Forelimb muscle (tissue), 1 donor: Measurements from ENCODE around the gene FIP1L1. TPM values are rescaled to one million over a fixed set of nuclear protein-coding genes. Genes with fewer than 3 reads are reported as not detected.
"Not testable (repeated sequence)": the region's sequence is repeated elsewhere in the genome, so short reads cannot be mapped to it uniquely, and the experiment has no call there.

Experiments used
- DNase-seq: peaks from one replicate; pipeline ENCODE4 v3.0.0-alpha.2; 2013; ENCODE audit warnings: low read depth
- polyA plus RNA-seq: library from polyadenylated mRNA; unstranded; fragments of 120-200 nt; gene quantifications from one replicate; pipeline ENCODE4 v1.2.1, GENCODE V29; 2013; ENCODE audit not compliant: insufficient read length

The FIP1L1 gene
- polyA plus RNA-seq, 1 donor = 42.9 TPM

DNA sequence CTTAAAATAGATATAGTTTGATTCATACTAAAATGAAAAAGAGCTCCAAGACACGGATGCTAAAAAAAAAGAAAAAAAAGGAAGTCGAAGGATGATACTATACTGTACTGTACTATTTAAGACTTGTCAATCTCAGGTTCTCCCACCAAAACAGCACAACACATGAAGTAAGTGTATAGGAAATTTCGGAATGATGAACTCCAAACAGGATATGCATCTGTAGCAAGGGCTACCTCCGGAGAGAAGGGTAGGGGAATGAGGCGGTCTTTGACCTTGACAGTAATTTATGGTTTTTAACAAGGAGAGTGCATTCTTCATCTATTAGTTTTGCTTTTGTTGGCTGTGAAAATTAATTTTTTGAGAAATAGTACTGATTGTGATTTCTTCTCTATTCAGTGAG, 541 bp upstream of the FIP1L1 start:
- DNase-seq = no peak

DNA sequence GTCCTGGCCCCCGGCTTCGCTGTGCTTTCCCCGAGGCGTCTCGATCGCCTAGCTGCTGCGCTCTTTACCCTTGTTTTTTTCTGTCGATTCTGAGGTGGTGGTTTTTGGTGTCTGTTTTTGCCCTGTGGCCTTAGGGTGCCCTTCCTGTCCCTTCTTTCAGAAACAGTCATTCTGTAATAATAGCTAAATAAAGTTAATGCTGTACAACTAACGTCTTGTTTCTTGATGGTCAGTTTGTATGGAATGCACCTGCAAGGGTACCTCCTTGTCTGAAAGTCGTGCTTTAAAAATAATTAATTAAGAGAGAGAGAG, 686 bp downstream of the FIP1L1 start:
- no peak for DNase-seq

DNA sequence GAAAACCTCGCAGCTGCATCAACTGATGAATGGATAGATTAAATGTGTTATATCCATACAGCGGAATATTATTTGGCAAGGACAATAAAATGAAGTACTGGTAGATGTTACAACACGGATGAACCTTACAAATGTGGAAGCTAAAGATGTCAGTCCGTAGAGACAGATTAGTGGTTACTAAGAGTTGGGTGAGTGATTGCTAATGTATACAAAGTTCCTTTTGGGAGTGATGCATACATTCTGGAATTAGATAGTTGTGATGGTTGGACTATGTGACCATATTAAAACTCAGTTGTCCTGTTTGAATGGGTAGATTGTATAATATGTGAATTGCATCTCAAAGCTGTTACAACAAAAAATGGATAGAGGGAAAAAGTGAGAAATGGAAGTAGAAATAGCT, 2.8 kb downstream of the FIP1L1 start:
- no peak for DNase-seq

DNA sequence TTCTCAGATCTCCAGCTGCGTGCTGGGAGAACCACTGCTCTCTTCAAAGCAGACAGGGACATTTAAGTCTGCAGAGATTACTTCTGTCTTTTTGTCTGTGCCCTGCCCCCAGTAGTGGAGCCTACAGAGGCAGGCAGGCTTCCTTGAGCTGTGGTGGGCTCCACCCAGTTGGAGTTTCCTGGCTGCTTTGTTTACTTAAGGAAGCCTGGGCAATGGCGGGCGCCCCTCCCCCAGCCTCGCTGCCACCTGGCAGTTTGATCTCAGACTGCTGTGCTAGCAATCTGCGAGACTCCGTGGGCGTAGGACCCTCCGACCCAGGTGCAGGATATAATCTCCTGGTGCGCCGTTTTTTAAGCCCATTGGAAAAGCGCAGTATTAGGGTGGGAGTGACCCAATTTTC, 32.0 kb downstream of the FIP1L1 start:
- not testable (repeated sequence) for DNase-seq

DNA sequence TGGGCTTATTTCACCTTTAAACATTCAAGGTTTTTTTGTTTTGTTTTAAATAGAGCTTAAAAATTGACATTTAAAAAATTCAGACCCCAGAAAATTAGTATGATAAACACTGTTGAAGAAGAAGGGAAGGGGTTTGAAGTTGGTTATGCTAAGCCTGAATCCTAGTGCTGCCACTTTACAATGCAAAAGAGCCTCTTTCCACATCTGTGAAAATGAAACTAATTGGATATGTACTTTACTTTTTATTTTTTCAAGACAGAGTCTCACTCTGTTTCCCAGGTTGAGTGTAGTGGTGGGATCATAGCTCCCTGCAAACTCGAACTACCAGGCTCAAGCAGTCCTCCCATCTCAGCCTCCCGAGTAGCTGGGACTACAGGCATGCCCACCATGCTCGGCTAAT, 41.8 kb downstream of the FIP1L1 start:
- DNase-seq = no peak

DNA sequence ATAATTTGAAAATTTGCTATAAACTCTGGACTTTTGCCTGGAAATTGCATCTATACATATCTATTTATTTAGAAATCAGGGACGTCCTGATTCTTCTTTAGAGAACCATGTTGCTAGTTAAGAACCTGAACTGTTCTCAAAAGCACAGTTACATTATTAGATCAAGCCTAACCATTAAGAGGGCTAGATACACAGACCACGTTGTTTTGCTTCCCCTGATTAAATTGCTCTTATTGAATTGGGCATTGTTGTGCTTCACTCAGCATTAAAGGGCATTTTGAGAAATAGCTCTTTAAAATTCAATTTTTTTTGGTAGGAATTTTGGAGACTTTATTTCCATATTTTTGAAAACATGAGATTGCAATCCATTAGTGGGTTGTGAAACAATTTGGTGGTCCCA, 44.4 kb downstream of the FIP1L1 start:
- no peak for DNase-seq

DNA sequence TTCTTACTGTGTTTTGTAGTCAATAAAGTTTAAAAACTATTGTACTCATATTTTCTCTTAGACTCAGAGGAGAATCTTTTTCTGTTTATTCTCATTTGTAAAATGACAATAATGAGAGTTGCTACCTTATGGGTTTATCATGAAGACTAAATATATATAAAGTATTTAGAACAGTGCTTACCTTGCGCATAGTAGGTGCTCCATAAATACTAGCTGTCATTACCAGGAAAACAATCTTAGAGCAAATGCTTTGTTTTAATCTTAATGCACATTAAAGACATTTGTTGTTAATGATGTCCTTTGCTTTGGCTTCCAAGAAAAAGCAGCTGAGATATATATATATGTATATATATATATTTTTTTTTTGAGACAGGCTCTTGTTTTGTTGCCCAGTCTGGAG, 44.9 kb downstream of the FIP1L1 start:
- DNase-seq = no peak

DNA sequence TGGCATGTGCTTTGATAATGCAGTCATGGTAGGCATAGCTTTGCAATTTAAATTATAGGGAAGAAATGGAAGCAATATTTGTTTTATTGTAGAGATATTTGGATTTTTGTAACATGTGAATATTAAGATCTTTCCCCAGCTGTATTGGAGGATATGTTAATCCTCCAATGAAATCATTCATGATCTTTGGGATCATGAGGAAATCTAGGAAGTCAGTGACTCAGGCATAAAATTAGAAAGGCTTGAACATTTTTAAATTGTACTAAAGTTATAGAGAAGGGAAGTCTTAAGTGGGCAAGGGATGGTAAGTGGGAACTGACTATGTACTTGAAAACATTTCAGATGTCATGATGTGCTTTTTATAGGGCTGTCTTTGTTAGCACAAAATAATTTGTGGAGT, 46.8 kb downstream of the FIP1L1 start:
- DNase-seq = no peak

DNA sequence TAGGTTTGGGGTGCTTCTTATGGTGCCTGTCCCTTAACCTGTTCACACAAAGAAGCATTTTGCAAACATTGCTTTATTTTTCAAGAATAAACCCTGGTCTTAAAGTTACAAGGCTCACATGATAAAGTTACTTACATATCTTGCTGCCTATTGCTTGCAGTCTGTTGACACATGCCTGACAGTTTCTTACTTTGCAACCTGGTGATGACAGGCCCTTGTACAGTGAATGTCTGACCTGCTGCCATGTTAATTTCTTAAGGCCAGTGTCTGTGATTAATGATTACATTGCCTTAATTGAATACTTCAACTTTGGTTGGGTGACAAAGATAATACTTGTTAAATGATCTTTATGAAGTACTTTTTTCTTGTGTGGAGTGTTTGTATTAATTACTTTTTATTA, 49.9 kb downstream of the FIP1L1 start:
- DNase-seq = no peak

DNA sequence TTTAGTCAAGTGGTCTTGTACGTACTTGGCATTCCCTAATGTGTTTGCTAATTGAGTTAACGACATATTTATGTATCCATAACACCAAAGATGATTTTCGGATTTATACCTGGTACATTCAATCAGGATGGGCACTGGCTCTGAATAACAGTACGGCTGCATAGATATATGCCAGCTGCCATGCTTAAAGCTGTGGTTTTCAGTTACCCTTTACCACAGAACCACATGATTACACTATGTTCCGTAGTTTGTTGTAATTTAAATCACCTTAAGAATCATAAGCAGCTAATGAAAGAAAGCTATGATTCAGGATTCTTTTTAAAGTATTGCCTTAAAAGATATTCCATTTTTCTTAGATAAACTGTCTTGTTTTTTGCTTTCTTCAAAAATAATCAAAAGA, 53.6 kb downstream of the FIP1L1 start:
- no peak for DNase-seq

DNA sequence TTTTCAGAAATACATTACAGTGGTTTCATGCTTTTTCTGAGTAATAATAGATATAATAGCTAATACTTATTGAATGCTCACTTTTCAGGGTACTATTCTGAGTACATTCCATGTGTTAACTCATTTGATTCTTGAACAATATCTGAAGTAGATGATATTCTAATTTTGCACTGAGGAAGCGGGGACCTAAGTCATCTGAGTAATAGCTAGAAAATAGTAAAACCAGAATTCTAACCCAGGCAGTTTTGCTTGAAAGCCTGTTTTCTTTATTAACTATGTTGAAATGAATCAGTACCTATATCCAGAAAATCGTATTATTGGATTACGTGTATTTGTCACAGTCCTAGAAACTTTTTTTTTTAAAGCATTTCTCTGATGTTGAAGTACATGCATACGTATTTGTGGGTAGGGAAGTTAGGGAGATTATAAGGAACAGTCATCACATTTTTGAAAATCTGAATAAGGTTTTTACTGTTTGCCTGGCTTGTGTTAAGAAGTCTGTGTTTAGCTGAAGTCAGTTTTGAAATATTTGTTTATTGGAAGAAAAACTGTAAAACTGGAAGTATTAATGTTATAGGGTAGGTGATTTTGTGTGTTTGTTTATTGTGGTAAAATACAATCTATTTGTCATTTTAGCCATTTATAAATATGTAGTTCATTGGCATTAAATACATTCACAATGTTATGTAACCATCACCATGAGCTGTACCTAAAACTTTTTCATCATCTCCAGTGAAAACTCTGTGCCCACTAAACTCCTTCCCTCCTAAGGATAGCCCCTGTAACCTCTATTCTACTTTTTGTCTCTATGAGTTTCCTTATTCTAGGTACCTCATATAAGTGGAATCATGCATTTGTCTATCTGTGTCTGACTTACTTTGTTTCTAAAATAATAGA, 55.3 kb downstream of the FIP1L1 start:
- DNase-seq = no peak

DNA sequence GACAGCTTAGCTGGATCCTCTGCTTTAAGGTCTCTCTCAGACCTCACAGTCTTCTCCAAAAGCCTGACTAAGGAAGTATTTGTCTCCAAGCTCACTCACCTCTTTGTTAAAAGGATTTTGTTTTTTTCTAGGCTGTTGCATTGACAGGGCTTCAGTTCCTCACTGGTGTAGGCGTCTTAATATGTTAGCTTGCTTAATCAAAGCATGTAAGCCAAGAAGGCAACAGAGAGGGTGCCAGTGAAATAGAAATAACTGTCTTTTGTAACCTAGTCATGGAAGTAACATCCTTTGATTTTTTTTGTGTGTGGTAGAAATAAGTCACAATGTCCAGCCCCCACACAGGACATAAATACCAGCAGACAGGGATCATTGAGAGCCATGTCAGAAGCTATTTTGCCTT, 58.8 kb downstream of the FIP1L1 start:
- no peak for DNase-seq

DNA sequence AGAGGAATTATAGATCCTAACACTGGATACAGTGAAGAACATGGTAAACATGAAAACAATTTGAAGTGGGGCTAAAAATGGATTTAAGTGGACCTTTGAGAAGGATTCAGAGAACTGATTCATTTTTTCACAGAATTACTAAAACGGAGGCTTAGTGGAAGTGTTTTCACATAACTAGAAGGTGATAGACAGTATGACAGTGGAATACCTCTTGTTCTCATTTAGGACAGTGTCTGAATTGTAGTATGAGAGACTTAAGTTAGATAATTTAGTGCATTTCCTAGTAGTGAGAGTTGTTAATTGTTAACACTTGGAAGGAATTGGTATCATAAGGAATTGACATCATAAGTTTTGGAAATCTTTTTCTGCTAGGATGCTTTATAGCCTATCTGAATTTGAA, 64.1 kb downstream of the FIP1L1 start:
- no peak for DNase-seq

DNA sequence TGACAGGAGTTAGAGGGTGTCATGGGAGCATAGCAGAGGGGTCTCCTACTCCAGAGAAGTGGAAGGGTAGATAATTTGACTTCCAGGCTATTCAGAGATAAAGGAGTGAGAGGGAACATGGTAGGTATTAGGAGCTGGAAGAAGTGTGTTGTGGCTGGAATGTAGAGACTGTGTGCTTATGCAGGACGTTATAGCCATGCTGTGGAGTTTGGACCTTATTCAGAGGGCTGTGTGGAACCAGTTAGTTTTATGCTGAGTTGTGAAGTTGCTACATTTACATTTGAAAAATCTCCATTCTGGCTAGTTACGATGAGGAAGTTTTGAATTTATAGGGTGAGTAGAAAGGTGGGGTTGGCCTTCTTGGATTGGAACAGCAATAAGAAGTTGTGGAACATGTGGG, 67.5 kb downstream of the FIP1L1 start:
- no peak for DNase-seq

DNA sequence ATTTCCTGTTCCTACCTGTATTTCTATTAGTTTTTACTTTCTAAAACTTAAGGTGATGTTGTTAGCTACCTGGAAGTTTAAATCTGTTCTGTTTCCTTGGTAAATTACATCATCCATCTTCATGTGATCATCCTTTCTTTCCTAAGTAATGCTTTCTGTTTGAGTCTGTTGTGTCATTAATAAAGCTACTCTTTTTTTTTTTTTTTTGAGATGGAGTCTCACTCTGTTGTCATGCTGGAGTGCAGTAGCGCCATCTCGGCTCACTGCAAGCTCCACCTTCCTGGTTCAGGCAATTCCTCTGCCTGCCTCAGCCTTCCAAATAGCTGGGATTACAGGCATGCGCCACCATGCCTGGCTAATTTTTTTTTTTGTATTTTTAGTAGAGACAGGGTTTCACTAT, 73.3 kb downstream of the FIP1L1 start:
- DNase-seq = no peak

DNA sequence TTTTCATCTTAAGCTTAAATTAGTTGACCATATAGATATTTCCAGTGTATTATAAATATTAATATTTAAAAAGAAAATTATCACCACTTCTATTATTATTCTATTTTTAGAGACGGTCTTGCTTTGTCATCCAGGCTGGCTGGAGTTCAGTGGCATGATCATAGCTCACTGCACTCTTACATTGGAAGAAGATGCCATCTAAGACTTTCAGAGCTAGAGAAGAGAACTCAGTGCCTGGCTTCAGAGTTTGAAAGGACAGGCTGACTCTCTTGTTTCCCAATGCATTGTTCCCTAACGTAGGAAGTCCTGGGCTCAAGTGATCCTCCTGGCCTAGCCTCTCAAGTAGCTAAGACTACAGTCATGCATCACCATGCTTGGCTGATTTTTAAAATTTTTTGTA, 75.9 kb downstream of the FIP1L1 start:
- DNase-seq = no peak

DNA sequence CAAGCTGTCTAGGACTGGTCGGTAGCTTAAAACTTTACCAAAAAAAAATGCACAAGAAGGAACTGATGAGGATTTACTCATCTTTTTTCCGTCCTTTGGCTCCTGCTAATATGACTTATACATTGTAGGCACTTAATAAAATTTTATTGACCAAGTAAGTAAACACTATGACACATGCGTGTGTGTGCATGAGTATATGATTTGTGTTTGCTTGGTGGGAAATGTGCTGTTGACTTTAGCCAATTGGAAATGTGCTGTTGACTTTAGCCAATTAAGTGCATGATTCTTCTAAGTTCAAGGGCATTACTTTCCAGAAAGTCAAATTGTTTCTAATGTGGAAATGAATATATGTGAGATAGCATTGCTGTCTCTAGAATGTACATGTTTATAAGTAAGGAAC, 78.3 kb downstream of the FIP1L1 start:
- no peak for DNase-seq

DNA sequence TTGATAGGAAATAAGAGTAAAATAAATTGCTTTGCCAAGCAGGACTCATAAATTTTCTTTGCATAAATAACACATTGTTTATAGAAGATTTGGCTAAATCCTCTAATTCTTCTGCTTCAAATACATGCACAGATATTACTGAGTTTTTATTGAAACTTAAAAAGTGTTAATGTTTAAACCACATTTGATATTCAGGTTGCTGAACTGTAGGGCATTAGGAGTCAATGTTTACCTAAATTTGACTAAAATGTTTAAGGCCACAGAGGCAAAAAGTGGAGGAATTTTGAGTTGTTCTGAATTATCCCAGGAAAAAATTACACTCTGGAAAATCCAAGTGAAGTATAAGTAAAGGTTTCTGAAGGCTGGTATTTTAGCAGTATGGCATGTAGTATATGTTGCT, 78.7 kb downstream of the FIP1L1 start:
- DNase-seq = no peak

DNA sequence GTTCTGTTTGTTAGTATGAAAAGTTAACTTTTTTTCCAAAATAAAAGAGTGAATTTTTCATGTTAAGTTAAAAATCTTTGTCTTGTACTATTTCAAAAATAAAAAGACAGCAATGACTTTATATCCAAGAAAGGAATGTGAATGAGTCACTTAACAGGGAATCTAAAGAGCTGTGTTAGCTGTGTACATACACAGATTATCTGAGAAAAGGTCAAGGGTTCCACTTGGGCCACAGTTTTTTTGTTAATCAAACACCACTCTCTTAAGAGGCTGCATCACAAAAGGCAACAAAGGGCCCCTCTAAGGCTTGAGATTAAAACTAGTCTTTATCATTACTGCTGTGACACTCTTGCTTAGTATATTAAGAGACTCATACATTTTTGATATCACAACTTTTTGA, 82.1 kb downstream of the FIP1L1 start:
- no peak for DNase-seq

DNA sequence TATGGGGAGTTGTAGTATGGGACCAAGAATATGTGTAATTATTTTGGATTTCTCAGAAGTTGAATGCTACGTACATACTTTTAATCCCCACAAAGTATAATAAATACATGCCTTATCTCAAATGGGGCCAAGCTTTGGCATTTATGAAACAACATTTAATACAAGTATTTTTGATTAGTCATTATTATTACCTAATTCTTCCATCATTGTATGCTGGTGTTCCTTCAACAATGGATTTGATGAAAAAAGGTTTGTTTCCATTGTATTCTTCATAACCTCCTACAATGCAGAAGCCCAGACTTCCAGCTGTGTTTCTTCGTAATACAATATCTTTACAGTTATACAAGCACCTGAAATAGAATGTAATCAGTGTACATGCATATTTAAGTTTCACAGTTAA, 83.8 kb downstream of the FIP1L1 start:
- DNase-seq = no peak

DNA sequence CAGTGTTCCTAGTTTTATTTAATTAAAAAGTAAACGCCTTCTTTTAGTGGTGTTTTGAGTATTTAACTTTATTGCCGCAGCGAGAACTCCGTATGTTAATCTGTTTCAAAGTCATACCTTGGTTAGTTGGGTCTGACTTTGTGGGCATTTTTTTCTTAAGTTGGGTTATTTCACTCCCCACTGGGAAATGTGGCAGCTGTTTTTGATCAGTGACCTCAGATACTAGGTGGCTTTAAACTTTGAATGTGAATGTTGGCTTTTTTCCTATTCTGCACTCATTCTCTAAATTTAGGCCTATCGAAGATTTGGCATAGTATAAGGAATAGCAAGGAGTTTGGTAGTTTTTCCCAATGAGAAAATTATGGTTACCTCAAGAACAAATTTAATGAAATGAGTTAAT, 85.9 kb downstream of the FIP1L1 start:
- no peak for DNase-seq

DNA sequence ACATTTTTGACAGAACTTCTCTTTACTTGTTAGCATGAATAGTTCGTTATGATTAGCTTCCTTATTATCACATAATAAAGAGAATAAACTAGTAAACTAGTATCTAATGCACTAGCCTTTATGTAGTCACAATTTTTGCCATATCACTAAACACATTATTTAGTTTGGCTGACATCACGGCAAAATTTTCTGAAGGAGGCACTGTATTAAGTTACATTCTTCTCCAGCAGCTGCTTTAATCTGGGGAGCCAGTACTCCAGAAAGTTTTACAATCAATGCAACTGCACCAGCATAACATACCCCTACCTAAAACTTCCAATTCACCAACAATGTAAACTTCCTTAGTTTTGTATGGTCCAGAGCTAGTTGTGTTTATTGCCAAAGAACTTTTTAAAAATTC, 87.8 kb downstream of the FIP1L1 start:
- no peak for DNase-seq

DNA sequence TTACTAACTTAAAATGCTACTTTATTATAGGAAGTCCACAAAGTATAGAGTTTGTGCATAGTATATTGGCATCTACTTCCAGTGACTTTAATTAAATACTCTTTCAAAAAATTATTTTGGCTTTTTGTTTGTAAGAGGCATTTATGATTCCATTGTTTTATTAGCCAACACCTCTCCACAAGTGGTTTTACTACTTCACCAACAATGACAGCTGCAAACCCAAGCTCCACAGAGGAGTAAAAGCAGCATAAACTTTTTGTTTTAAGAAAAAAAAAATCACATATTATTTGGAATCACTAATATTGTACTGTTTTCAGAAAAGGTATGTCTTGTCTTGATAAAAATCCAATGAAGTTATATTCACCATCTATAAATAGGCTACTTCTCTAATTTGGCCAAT, 88.5 kb downstream of the FIP1L1 start:
- no peak for DNase-seq

DNA sequence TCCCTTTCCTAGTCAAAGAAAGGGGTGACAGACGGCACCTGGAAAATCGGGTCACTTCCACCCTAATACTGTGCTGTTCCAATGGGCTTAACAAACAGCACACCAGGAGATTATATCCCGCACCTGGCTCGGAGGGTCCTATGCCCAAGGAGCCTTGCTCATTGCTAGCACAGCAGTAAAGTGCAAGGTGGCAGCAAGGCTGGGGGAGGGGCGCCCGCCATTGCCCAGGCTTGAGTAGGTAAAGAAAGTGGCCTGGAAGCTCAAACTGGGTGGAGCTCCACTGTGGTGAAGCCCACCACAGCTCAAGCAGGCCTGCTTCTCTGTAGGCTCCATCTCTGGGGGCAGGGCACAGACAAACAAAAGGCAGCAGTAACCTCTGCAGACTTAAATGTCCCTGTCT, 89.1 kb downstream of the FIP1L1 start:
- not testable (repeated sequence) for DNase-seq
